Lung (tissue), 12 donors: ENCODE data around the gene ADAM30. TPM values are rescaled to one million over a fixed set of nuclear protein-coding genes. Genes with fewer than 3 reads are reported as not detected.

Experiments used
- ATAC-seq: fragments of 200-7000 bp; cut with Tn5 transposase; one replicate; pipeline ENCODE4 v1.9.1; 2020; ENCODE audit warnings: moderate number of reproducible peaks; ENCODE audit not compliant: insufficient read depth, low FRiP score
- DNase-seq, 3 donors: peaks; one replicate each; pipeline ENCODE4 v3.0.0-alpha.2; 2013 to 2017
- H3K27ac ChIP-seq, 2 donors: one replicate each; pipeline ENCODE4 v1.5.1; 2013; ENCODE audit warnings: mild to moderate bottlenecking in 2 of 2, moderate library complexity in 2 of 2, control low read depth in 1 of 2, inconsistent platforms in 1 of 2, low read depth in 1 of 2, low read length in 1 of 2
- H3K27me3 ChIP-seq, 3 donors: one replicate each; pipeline ENCODE4 v1.5.1; 2013; ENCODE audit warnings: low read length in 2 of 3; ENCODE audit not compliant: control insufficient read depth in 3 of 3, insufficient read depth in 3 of 3
- H3K36me3 ChIP-seq, 4 donors: one replicate each; pipeline ENCODE4 v1.5.1; 2013; ENCODE audit warnings: low read length in 4 of 4, mild to moderate bottlenecking in 1 of 4, moderate library complexity in 1 of 4; ENCODE audit not compliant: control insufficient read depth in 4 of 4, insufficient read depth in 4 of 4
- H3K4me1 ChIP-seq, 5 donors: one replicate each; pipeline ENCODE4 v1.5.1; 2013; ENCODE audit warnings: low read length in 5 of 5, mild to moderate bottlenecking in 2 of 5, moderate library complexity in 1 of 5; ENCODE audit not compliant: control insufficient read depth in 5 of 5, insufficient read depth in 5 of 5
- H3K4me3 ChIP-seq: one replicate; pipeline ENCODE4 v1.5.1; 2013; ENCODE audit warnings: mild to moderate bottlenecking, control low read depth, moderate library complexity
- H3K9ac ChIP-seq, 2 donors: one replicate each; pipeline ENCODE4 v1.5.1; 2013; ENCODE audit warnings: low read length in 2 of 2, control low read depth in 1 of 2; ENCODE audit not compliant: insufficient read depth in 1 of 2
- H3K9me3 ChIP-seq, 4 donors: one replicate each; pipeline ENCODE4 v1.5.1; 2013; ENCODE audit warnings: low read length in 3 of 4, mild to moderate bottlenecking in 1 of 4, moderate library complexity in 1 of 4; ENCODE audit not compliant: control insufficient read depth in 4 of 4, insufficient read depth in 3 of 4
- CTCF ChIP-seq: IDR thresholded peaks from 2 replicates; pipeline ENCODE4 v1.5.1; 2012; ENCODE audit warnings: mild to moderate bottlenecking; ENCODE audit errors: control extremely low read depth, extremely low read depth
- WGBS, 2 donors: extraction: QIAGEN DNeasy Blood & Tissue Kit; methylation state at CpG; one replicate each; pipeline ENCODE4 v1.1.7; 2013; 5-methylcytosine and 5-hydroxymethylcytosine counted together
- polyA plus RNA-seq, 2 donors: library from polyadenylated mRNA; stranded (reverse); fragments of 200-250 nt; gene quantifications; one replicate each; pipeline ENCODE4 v1.2.1, GENCODE V29; 2013
- total RNA-seq, 2 donors: library from RNA; depleted of rRNA in 1 of 2; stranded (reverse); fragments of >200 nt in 1 of 2; gene quantifications; one replicate each; pipeline ENCODE4 v1.2.1, GENCODE V29; 2014 to 2021
- donor health status: control.
- donor health status: control.
- donor health status: Bipolar disorder and iron deficiency.
- donor health status: healthy.
- donor health status: DM: yes; HTN: yes; CAD: no.

The ADAM30 gene
- total and polyA plus RNA-seq, 4 donors, result not detected

GRCh38 chr1:119912963-119913362 is 16.6 kb upstream of the ADAM30 start:
- ATAC-seq, result no peak
- WGBS, 2 donors, result 94 to 96% methylated on average over 3 of the region's 3 CpGs

GRCh38 chr1:119911775-119912174 is 15.5 kb upstream of the ADAM30 start:
- no peaks in the 10 kb centered on the region for H3K4me1 ChIP-seq
- no peak for TF ChIP-seq CTCF
- 86 to 90% methylated on average over 2 of the region's 2 CpGs for WGBS, 2 donors
- H3K9ac ChIP-seq, result no peak overlapping the region
- ATAC-seq (no peak), DNase-seq (peak in 1 of 3 donors; percentile 6)
- no peak overlapping the region for H3K4me3 ChIP-seq
- H3K9me3 ChIP-seq, result no peaks in the 10 kb centered on the region
- no peak overlapping the region for H3K27ac ChIP-seq
- H3K36me3 ChIP-seq, result peaks cover 3 to 29% (median 18%) of the 10 kb centered on the region in 4 donors
- H3K27me3 ChIP-seq, result no peaks in the 10 kb centered on the region

More at GRCh38 chr1:119912963-119913362, 16.6 kb upstream of the ADAM30 start:
- Histone ChIP-seq H3K36me3 (peaks cover 11 to 39% (median 21%) of the 10 kb centered on the region in 4 donors), H3K4me1 (no peaks in the 10 kb centered on the region), H3K27me3 (no peaks in the 10 kb centered on the region), H3K9ac (no peak overlapping the region), H3K4me3 (no peak overlapping the region), H3K9me3 (no peaks in the 10 kb centered on the region), H3K27ac (no peak overlapping the region)
- no peak for TF ChIP-seq CTCF
- no peak for DNase-seq

- ATAC-seq, result no peak
- Histone ChIP-seq H3K27me3 (no peaks in the 10 kb centered on the region), H3K36me3 (peaks cover 3 to 23% (median 9%) of the 10 kb centered on the region in 4 donors), H3K9me3 (no peaks in the 10 kb centered on the region), H3K9ac (no peak overlapping the region), H3K27ac (no peak overlapping the region), H3K4me1 (no peaks in the 10 kb centered on the region), H3K4me3 (no peak overlapping the region)
- no peak for TF ChIP-seq CTCF
- DNase-seq, result no peak
- WGBS, 2 donors, result 30 to 60% methylated on average over 4 of the region's 4 CpGs
Measured at GRCh38 chr1:119910618-119911017, 14.3 kb upstream of the ADAM30 start.
